Measurements from ENCODE around the gene CACNA2D3.

Gene CACNA2D3

GRCh38 chr3:54905920-54906319, 783.6 kb downstream of the CACNA2D3 start:
- no peaks in the 10 kb centered on the region for H3K9me3 ChIP-seq (replicated peaks; ENCODE audit: insufficient read depth, low read length)
- DNase-seq = no peak
- no peaks in the 10 kb centered on the region for H4K20me1 ChIP-seq (ENCODE audit: insufficient read depth, low read length)
- no peaks in the 10 kb centered on the region for H3K79me2 ChIP-seq (ENCODE audit: low read length)
- H3K9me2 ChIP-seq (replicated peaks; ENCODE audit: insufficient read depth, low read length) = no peaks in the 10 kb centered on the region
- no peak overlapping the region for H3K4me3 ChIP-seq (ENCODE audit: low read length)
- no peaks in the 10 kb centered on the region for H3K4me1 ChIP-seq (ENCODE audit: low read length)
- no peak overlapping the region for H3K4me2 ChIP-seq (ENCODE audit: low read depth, low read length)
- no peaks in the 10 kb centered on the region for H3F3A ChIP-seq (ENCODE audit: insufficient read depth, low read length)
- no peaks in the 10 kb centered on the region for H3K27me3 ChIP-seq (replicated peaks; ENCODE audit: insufficient read depth, low read length)
- no peak overlapping the region for H2AFZ ChIP-seq (ENCODE audit: low read length)
- H3K27ac ChIP-seq (ENCODE audit: low read length) = no peak overlapping the region
- no peak overlapping the region for H3K9ac ChIP-seq (ENCODE audit: low read length)
- no peak for TF ChIP-seq CTCF (IDR thresholded peaks at IDR 0.05; ENCODE audit: low read length)
- TF ChIP-seq EZH2phosphoT487 (IDR thresholded peaks at IDR 0.05; ENCODE audit: low read length) = no peak
- no peak for TF ChIP-seq EZH2 (optimal IDR thresholded peaks at IDR 0.05; ENCODE audit: low read depth, low read length)
- H3K36me3 ChIP-seq (replicated peaks; ENCODE audit: insufficient read depth, low read length) = no peaks in the 10 kb centered on the region

GRCh38 chr3:54906763-54907162, 784.4 kb downstream of the CACNA2D3 start:
- TF ChIP-seq EZH2phosphoT487 (IDR thresholded peaks at IDR 0.05; ENCODE audit: low read length) (no peak), EZH2 (optimal IDR thresholded peaks at IDR 0.05; ENCODE audit: low read depth, low read length) (no peak), CTCF (IDR thresholded peaks at IDR 0.05; ENCODE audit: low read length) (no peak)

GRCh38 chr3:54909191-54909590, 786.8 kb downstream of the CACNA2D3 start:
- no peaks in the 10 kb centered on the region for H4K20me1 ChIP-seq (ENCODE audit: insufficient read depth, low read length)
- H3K4me2 ChIP-seq (ENCODE audit: low read depth, low read length) = no peak overlapping the region
- no peak overlapping the region for H3K9ac ChIP-seq (ENCODE audit: low read length)
- no peaks in the 10 kb centered on the region for H3K79me2 ChIP-seq (ENCODE audit: low read length)
- no peak for TF ChIP-seq EZH2 (optimal IDR thresholded peaks at IDR 0.05; ENCODE audit: low read depth, low read length)
- TF ChIP-seq CTCF (IDR thresholded peaks at IDR 0.05; ENCODE audit: low read length) = no peak
- TF ChIP-seq EZH2phosphoT487 (IDR thresholded peaks at IDR 0.05; ENCODE audit: low read length) = no peak
- no peaks in the 10 kb centered on the region for H3K27me3 ChIP-seq (replicated peaks; ENCODE audit: insufficient read depth, low read length)
- no peaks in the 10 kb centered on the region for H3K36me3 ChIP-seq (replicated peaks; ENCODE audit: insufficient read depth, low read length)
- H3K27ac ChIP-seq (ENCODE audit: low read length) = no peak overlapping the region
- no peak overlapping the region for H3K4me3 ChIP-seq (ENCODE audit: low read length)
- DNase-seq = no peak
- no peak overlapping the region for H2AFZ ChIP-seq (ENCODE audit: low read length)
- H3F3A ChIP-seq (ENCODE audit: insufficient read depth, low read length) = no peaks in the 10 kb centered on the region
- H3K4me1 ChIP-seq (ENCODE audit: low read length) = no peaks in the 10 kb centered on the region
- H3K9me2 ChIP-seq (replicated peaks; ENCODE audit: insufficient read depth, low read length) = no peaks in the 10 kb centered on the region
- H3K9me3 ChIP-seq (replicated peaks; ENCODE audit: insufficient read depth, low read length) = no peaks in the 10 kb centered on the region

More at GRCh38 chr3:54906763-54907162, 784.4 kb downstream of the CACNA2D3 start:
- no peaks in the 10 kb centered on the region for H3F3A ChIP-seq (ENCODE audit: insufficient read depth, low read length)
- no peaks in the 10 kb centered on the region for H3K4me1 ChIP-seq (ENCODE audit: low read length)
- H3K4me2 ChIP-seq (ENCODE audit: low read depth, low read length) = no peak overlapping the region
- no peaks in the 10 kb centered on the region for H3K36me3 ChIP-seq (replicated peaks; ENCODE audit: insufficient read depth, low read length)
- H3K79me2 ChIP-seq (ENCODE audit: low read length) = no peaks in the 10 kb centered on the region
- DNase-seq = no peak
- H3K4me3 ChIP-seq (ENCODE audit: low read length) = no peak overlapping the region
- H3K9ac ChIP-seq (ENCODE audit: low read length) = no peak overlapping the region
- no peaks in the 10 kb centered on the region for H3K9me3 ChIP-seq (replicated peaks; ENCODE audit: insufficient read depth, low read length)
- no peak overlapping the region for H3K27ac ChIP-seq (ENCODE audit: low read length)
- H2AFZ ChIP-seq (ENCODE audit: low read length) = no peak overlapping the region
- H3K9me2 ChIP-seq (replicated peaks; ENCODE audit: insufficient read depth, low read length) = no peaks in the 10 kb centered on the region
- H3K27me3 ChIP-seq (replicated peaks; ENCODE audit: insufficient read depth, low read length) = no peaks in the 10 kb centered on the region
- H4K20me1 ChIP-seq (ENCODE audit: insufficient read depth, low read length) = no peaks in the 10 kb centered on the region
